Gastroesophageal sphincter (tissue), 4 donors: ENCODE measurements around the gene SIX4. TPM values are rescaled to one million over a fixed set of nuclear protein-coding genes. Genes with fewer than 3 reads are reported as not detected.

Experiments
- ATAC-seq: fragments of 150-250 bp; one replicate; pipeline ENCODE4 v1.9.1; 2016; ENCODE audit warnings: mild to moderate bottlenecking, moderate library complexity
- H3K27ac ChIP-seq, 4 donors: fragments of 200-600 bp; sonication (generic) in 3 of 4; 1 replicate in 3 of 4; 2 replicates in 1 of 4; pipeline ENCODE4 v1.5.1; 2016 to 2019
- H3K27me3 ChIP-seq: fragments of 200-600 bp; sonication (generic); one replicate; pipeline ENCODE4 v1.5.1; 2019
- H3K36me3 ChIP-seq, 2 donors: fragments of 200-600 bp; sonication (generic); one replicate each; pipeline ENCODE4 v1.5.1; 2019; ENCODE audit warnings: control low read depth in 1 of 2
- H3K4me1 ChIP-seq, 3 donors: fragments of 200-600 bp; sonication (generic); 1 replicate in 2 of 3; 2 replicates in 1 of 3; pipeline ENCODE4 v1.5.1; 2016 to 2019; ENCODE audit warnings: control low read depth in 2 of 3
- H3K4me3 ChIP-seq, 2 donors: fragments of 200-600 bp; sonication (generic); one replicate each; pipeline ENCODE4 v1.5.1; 2019; ENCODE audit warnings: mild to moderate bottlenecking in 1 of 2, moderate library complexity in 1 of 2
- H3K9me3 ChIP-seq, 3 donors: fragments of 200-600 bp; sonication (generic); one replicate each; pipeline ENCODE4 v1.5.1; 2017 to 2019; ENCODE audit warnings: control low read depth in 2 of 3
- EP300 ChIP-seq: sonication (generic); formaldehyde crosslinking; IDR thresholded peaks from one replicate; pipeline ENCODE4 v1.6.1; 2017; ENCODE audit warnings: antibody characterized with exemption, mild to moderate bottlenecking
- POLR2A ChIP-seq, 2 donors: fragments of 450-650 bp; IDR thresholded peaks; one replicate each; pipeline ENCODE4 v1.6.1; 2017; ENCODE audit warnings: antibody characterized with exemption in 2 of 2, mild to moderate bottlenecking in 2 of 2, moderate library complexity in 1 of 2
- POLR2AphosphoS5 ChIP-seq: sonication (generic); formaldehyde crosslinking; IDR thresholded peaks from one replicate; pipeline ENCODE4 v1.6.1; 2017; ENCODE audit warnings: antibody characterized with exemption
- WGBS, 2 donors: methylation state at CpG; one replicate each; pipeline ENCODE4 v1.1.5; 2018; ENCODE audit warnings: low coverage in 1 of 2; 5-methylcytosine and 5-hydroxymethylcytosine counted together
- total RNA-seq, 4 donors: library from RNA; depleted of rRNA; stranded (reverse); fragments of >200 nt; gene quantifications; one replicate each; pipeline ENCODE4 v1.1.0, GENCODE V29; 2016
- TF ChIP-seq, protein P1 (sequence below), 4 experiments: fragments of 200-600 bp in 2 of 4; fragments of 450-650 bp in 2 of 4; sonication (generic) in 1 of 4; IDR thresholded peaks; one replicate each; pipeline ENCODE4 v1.5.1; 2017 to 2019; ENCODE audit warnings: antibody characterized with exemption in 4 of 4, mild to moderate bottlenecking in 2 of 4, moderate library complexity in 2 of 4

Gene SIX4
- total RNA-seq: 1 to 10 TPM; 1.6 to 2.4 (median 2.1) TPM

DNA sequence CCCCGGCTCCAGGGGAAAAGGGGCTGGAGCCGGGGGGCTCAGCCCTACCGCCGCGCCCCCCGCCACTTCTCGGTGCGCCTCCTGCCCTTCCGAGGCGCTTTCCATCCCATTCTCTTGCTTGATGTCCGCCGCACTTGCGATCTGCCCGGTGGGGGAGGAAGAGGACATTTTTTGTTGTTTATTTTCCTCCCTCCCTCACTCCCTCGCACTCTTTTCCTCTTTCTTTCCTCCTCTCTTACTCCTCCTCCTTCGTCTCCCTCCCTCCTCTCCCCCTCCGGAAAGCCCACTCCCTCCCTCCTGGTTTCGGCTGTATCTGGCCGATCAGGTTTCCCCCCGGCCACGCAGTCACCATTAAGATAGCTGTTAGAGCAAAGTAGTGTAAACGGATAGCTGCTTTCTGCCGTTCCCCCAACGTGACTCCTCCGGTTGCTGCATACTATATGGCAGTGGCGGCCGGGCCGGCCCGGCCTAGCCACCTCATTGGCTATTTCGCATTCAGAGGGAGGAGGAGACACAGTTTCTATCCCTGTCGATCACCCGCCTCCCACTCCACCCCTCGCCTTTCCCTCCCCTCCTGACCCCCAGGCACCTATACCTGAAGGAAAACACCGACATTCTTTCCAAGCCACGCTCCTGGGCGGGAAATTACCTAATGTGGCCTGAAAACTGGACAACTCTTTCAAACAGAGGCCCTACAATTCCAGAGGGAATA lies at the start of gene SIX4:
SIX4 (minus strand) TSS at position 445 of the 712 bp plus-strand sequence; CDS start at position 168, 277 bp downstream.
- Histone ChIP-seq H3K27ac (peak within 1 kb of the TSS in 3 of 4 donors; percentile 65 to 80 (median 79)), H3K4me3 (peak within 1 kb of the TSS; percentile 53 to 75), H3K36me3 (no peaks in the 10 kb centered on the region), H3K9me3 (no peaks in the 10 kb centered on the region), H3K4me1 (peaks cover 0 to 37% (median 5%) of the 10 kb centered on the region in 3 donors), H3K27me3 (peaks cover 30% of the 10 kb centered on the region)
- WGBS, 2 donors: 1% methylated on average over 22 of the region's 36 CpGs
- TF ChIP-seq POLR2AphosphoS5 (peak; percentile 42), POLR2A (IDR thresholded peaks at IDR 0.05) (peak in 1 of 2 donors; percentile 26), EP300 (no peak)
- TF ChIP-seq, protein P1, sequence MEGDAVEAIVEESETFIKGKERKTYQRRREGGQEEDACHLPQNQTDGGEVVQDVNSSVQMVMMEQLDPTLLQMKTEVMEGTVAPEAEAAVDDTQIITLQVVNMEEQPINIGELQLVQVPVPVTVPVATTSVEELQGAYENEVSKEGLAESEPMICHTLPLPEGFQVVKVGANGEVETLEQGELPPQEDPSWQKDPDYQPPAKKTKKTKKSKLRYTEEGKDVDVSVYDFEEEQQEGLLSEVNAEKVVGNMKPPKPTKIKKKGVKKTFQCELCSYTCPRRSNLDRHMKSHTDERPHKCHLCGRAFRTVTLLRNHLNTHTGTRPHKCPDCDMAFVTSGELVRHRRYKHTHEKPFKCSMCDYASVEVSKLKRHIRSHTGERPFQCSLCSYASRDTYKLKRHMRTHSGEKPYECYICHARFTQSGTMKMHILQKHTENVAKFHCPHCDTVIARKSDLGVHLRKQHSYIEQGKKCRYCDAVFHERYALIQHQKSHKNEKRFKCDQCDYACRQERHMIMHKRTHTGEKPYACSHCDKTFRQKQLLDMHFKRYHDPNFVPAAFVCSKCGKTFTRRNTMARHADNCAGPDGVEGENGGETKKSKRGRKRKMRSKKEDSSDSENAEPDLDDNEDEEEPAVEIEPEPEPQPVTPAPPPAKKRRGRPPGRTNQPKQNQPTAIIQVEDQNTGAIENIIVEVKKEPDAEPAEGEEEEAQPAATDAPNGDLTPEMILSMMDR (IDR thresholded peaks at IDR 0.05): no peak
- ATAC-seq: peak; percentile 79

DNA sequence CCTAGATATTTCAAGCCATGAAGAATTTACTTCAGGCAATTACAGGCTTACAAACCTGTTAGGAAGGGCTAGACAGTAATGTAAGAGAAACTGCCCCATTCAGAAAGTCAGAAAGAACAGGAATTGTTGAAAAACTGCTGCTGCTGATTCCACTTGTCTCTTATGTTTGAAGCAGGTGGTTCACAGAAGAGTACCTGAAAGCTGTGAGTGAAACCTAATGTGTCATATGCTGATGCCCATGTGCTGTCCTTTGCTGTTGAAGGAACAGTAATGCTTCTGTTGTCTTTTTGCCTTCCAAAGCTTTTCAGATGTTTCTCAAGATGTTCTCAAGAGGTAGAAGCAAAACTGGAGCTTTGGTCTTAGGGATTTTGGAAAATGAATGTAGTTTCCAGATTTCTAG lies 49.4 kb upstream of the SIX4 start:
- Histone ChIP-seq H3K4me1 (peaks cover 0 to 11% (median 0%) of the 10 kb centered on the region in 3 donors), H3K36me3 (no peaks in the 10 kb centered on the region), H3K27me3 (no peaks in the 10 kb centered on the region), H3K4me3 (no peak overlapping the region), H3K9me3 (no peaks in the 10 kb centered on the region), H3K27ac (no peak overlapping the region)
- ATAC-seq: no peak
- TF ChIP-seq POLR2AphosphoS5 (no peak), EP300 (no peak)
- TF ChIP-seq, protein P1 (IDR thresholded peaks at IDR 0.05): no peak

DNA sequence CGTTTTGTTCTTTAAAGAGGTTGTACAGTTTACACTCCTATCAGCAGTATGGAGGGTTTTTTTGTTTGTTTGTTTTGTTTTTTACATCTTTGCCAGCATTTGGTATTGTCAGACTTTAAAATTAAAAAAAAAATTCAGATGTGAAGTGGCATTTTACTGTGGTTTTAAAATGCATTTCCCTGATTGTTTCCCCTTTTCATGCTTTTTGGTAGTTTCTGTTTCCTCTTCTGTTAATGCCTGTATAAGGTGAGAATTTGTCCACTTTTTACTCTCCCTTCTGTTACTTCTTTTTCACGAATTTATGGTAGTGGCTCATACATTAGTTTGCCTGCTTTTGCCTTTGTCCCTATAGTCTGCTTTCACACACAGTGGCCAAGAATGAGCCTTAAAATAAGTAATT lies 47.0 kb upstream of the SIX4 start:
- no peaks in the 10 kb centered on the region for H3K4me1 ChIP-seq
- H3K27ac ChIP-seq: no peak overlapping the region
- H3K27me3 ChIP-seq: no peaks in the 10 kb centered on the region
- WGBS, 2 donors: 0 to 47% methylated on average over 1 to 2 of the region's 2 CpGs
- TF ChIP-seq POLR2A (IDR thresholded peaks at IDR 0.05): no peak
- TF ChIP-seq, protein P1 (IDR thresholded peaks at IDR 0.05): no peak
- no peak for TF ChIP-seq EP300
- no peak for TF ChIP-seq POLR2AphosphoS5
- no peaks in the 10 kb centered on the region for H3K9me3 ChIP-seq
- no peak for ATAC-seq
- no peak overlapping the region for H3K4me3 ChIP-seq
- H3K36me3 ChIP-seq: no peaks in the 10 kb centered on the region

GRCh38 chr14:60768602-60769001 lies 44.5 kb upstream of the SIX4 start:
- Histone ChIP-seq H3K4me1 (no peaks in the 10 kb centered on the region), H3K27me3 (no peaks in the 10 kb centered on the region), H3K27ac (no peak overlapping the region), H3K9me3 (no peaks in the 10 kb centered on the region), H3K36me3 (no peaks in the 10 kb centered on the region), H3K4me3 (no peak overlapping the region)
- no peak for ATAC-seq
- TF ChIP-seq EP300 (no peak), POLR2A (IDR thresholded peaks at IDR 0.05) (no peak)
- 96 to 100% methylated on average over 1 to 2 of the region's 2 CpGs for WGBS, 2 donors

- Histone ChIP-seq H3K27me3 (no peaks in the 10 kb centered on the region), H3K9me3 (no peaks in the 10 kb centered on the region), H3K36me3 (no peaks in the 10 kb centered on the region), H3K27ac (no peak overlapping the region), H3K4me1 (peaks cover 0 to 32% (median 0%) of the 10 kb centered on the region in 3 donors), H3K4me3 (no peak overlapping the region)
- ATAC-seq: no peak
- WGBS, 2 donors: 80 to 83% methylated on average over 3 of the region's 3 CpGs
- TF ChIP-seq POLR2A (IDR thresholded peaks at IDR 0.05): no peak
- TF ChIP-seq EP300: no peak
- TF ChIP-seq, protein P1 (IDR thresholded peaks at IDR 0.05): no peak
- no peak for TF ChIP-seq POLR2AphosphoS5
Measured at GRCh38 chr14:60760644-60761364, 36.7 kb upstream of the SIX4 start.
